PFSK-1 (cell line): Measurements from ENCODE around the gene HERPUD2.

Source experiments
- POLR2AphosphoS5 ChIP-seq: IDR thresholded peaks from 2 replicates; pipeline ENCODE4 v1.6.1; 2012; ENCODE audit warnings: low read depth, mild to moderate bottlenecking, control low read depth, low read length, moderate library complexity
- REST ChIP-seq, 2 experiments: IDR thresholded peaks; 2 replicates each; pipeline versions ENCODE4 v1.6.1 to v1.8.0; 2011 to 2012; ENCODE audit warnings: low read depth in 2 of 2, low read length in 2 of 2, control low read depth in 1 of 2, inconsistent platforms in 1 of 2, mild to moderate bottlenecking in 1 of 2, moderate library complexity in 1 of 2; ENCODE audit not compliant: insufficient read depth in 1 of 2
- SIN3A ChIP-seq: IDR thresholded peaks from 2 replicates; pipeline ENCODE4 v1.6.1; 2012; ENCODE audit warnings: mild to moderate bottlenecking, low read length, moderate library complexity, borderline replicate concordance; ENCODE audit not compliant: insufficient read depth
- TAF1 ChIP-seq: IDR thresholded peaks from 2 replicates; pipeline ENCODE4 v1.6.1; 2012; ENCODE audit warnings: low read length, control low read depth, borderline replicate concordance; ENCODE audit not compliant: insufficient read depth

GRCh38 chr7:35720032-35720431, 25.1 kb upstream of the HERPUD2 start:
- TF ChIP-seq POLR2AphosphoS5: no peak
- TF ChIP-seq REST (IDR thresholded peaks at IDR 0.05; ENCODE audit: insufficient read depth in 1 of 2, low read depth in 2 of 2, low read length in 2 of 2): no peak
- no peak for TF ChIP-seq TAF1
- TF ChIP-seq SIN3A: no peak
